ENCODE measurements around the gene LEMD2.

Gene LEMD2

GRCh38 chr6:33735216-33735615 lies 53.7 kb downstream of the LEMD2 start:
- no peak for TF ChIP-seq CTCF (IDR thresholded peaks at IDR 0.05)
- H3K9me3 ChIP-seq: no peaks in the 10 kb centered on the region
- no peaks in the 10 kb centered on the region for H3K27me3 ChIP-seq
- H3K36me3 ChIP-seq: no peaks in the 10 kb centered on the region
- H3K4me3 ChIP-seq (ENCODE audit: low read depth in 1 of 2, low read length in 1 of 2): no peak overlapping the region
- H3K4me1 ChIP-seq (ENCODE audit: control insufficient read depth in 1 of 2, insufficient read depth in 1 of 2, low read depth in 1 of 2, low read length in 1 of 2): peaks cover 17 to 18% of the 10 kb centered on the region in 2 experiments
- no peak overlapping the region for H3K27ac ChIP-seq

- Histone ChIP-seq H3K9me3 (no peaks in the 10 kb centered on the region), H3K36me3 (no peaks in the 10 kb centered on the region), H3K4me3 (ENCODE audit: low read depth in 1 of 2, low read length in 1 of 2) (no peak overlapping the region), H3K4me1 (ENCODE audit: control insufficient read depth in 1 of 2, insufficient read depth in 1 of 2, low read depth in 1 of 2, low read length in 1 of 2) (peaks cover 2 to 3% of the 10 kb centered on the region in 2 experiments), H3K27ac (no peak overlapping the region), H3K27me3 (no peaks in the 10 kb centered on the region)
- TF ChIP-seq CTCF (IDR thresholded peaks at IDR 0.05): no peak
These were observed 55.3 kb downstream of the LEMD2 start for GRCh38 chr6:33733709-33734007.

GRCh38 chr6:33732817-33733708 lies 55.9 kb downstream of the LEMD2 start:
- TF ChIP-seq CTCF (IDR thresholded peaks at IDR 0.05): no peak
- no peak overlapping the region for H3K4me3 ChIP-seq (ENCODE audit: low read depth in 1 of 2, low read length in 1 of 2)
- H3K9me3 ChIP-seq: no peaks in the 10 kb centered on the region
- H3K4me1 ChIP-seq (ENCODE audit: control insufficient read depth in 1 of 2, insufficient read depth in 1 of 2, low read depth in 1 of 2, low read length in 1 of 2): no peaks in the 10 kb centered on the region
- H3K27me3 ChIP-seq: no peaks in the 10 kb centered on the region
- no peak overlapping the region for H3K27ac ChIP-seq
- no peaks in the 10 kb centered on the region for H3K36me3 ChIP-seq

GRCh38 chr6:33732385-33732784 lies 56.5 kb downstream of the LEMD2 start:
- no peak overlapping the region for H3K27ac ChIP-seq
- no peaks in the 10 kb centered on the region for H3K9me3 ChIP-seq
- TF ChIP-seq CTCF (IDR thresholded peaks at IDR 0.05): no peak
- no peaks in the 10 kb centered on the region for H3K4me1 ChIP-seq (ENCODE audit: control insufficient read depth in 1 of 2, insufficient read depth in 1 of 2, low read depth in 1 of 2, low read length in 1 of 2)
- H3K36me3 ChIP-seq: no peaks in the 10 kb centered on the region
- H3K27me3 ChIP-seq: no peaks in the 10 kb centered on the region
- H3K4me3 ChIP-seq (ENCODE audit: low read depth in 1 of 2, low read length in 1 of 2): no peak overlapping the region

- no peak overlapping the region for H3K27ac ChIP-seq
- no peak overlapping the region for H3K4me3 ChIP-seq (ENCODE audit: low read depth in 1 of 2, low read length in 1 of 2)
- H3K4me1 ChIP-seq (ENCODE audit: control insufficient read depth in 1 of 2, insufficient read depth in 1 of 2, low read depth in 1 of 2, low read length in 1 of 2): no peaks in the 10 kb centered on the region
- no peak for TF ChIP-seq CTCF (IDR thresholded peaks at IDR 0.05)
- H3K36me3 ChIP-seq: no peaks in the 10 kb centered on the region
- no peaks in the 10 kb centered on the region for H3K9me3 ChIP-seq
- no peaks in the 10 kb centered on the region for H3K27me3 ChIP-seq
These were observed 57.1 kb downstream of the LEMD2 start for GRCh38 chr6:33731751-33732282.
